ENCODE results near the gene UBE2E1.

UBE2E1 gene

DNA sequence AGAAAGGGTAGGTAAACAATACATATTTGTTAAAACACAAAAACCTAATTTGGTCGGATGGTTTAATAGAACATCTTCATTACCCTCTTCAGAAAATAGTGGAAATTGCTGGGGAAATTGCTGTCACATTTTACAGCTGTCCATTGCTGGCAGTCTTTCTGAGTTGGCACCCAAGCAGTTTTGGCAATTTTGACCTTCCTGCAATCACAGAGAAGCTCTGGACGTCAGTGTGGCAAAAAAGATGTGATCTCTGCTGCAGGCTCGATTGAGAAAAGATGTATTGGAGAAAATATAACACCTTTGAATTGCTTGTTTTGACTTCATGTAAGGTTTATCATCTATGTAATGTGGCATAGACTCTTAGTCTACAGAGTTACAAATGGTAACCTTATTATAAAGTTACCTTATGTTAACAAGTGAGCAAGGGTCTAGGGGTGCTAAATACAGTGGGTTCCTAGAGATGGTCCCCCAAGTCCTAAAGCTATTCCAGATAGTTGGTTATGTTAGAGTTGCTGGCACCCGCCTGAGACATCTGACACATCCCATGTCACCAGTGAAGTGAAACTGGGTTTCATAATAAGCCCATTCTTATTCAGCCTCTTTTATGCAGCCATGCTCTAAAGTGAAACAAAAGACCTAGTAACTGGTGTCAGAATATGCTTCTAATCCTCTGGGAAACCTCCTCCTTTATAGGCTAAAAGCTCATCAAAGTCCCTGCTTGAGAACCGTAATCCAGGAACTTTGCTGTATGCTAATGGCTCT lies 14.0 kb downstream of the UBE2E1 start:
- DNase-seq (ENCODE audit: low read depth), result no peak
- H3K4me3 ChIP-seq (ENCODE audit: low read length), result no peak overlapping the region
- TF ChIP-seq, protein P1, sequence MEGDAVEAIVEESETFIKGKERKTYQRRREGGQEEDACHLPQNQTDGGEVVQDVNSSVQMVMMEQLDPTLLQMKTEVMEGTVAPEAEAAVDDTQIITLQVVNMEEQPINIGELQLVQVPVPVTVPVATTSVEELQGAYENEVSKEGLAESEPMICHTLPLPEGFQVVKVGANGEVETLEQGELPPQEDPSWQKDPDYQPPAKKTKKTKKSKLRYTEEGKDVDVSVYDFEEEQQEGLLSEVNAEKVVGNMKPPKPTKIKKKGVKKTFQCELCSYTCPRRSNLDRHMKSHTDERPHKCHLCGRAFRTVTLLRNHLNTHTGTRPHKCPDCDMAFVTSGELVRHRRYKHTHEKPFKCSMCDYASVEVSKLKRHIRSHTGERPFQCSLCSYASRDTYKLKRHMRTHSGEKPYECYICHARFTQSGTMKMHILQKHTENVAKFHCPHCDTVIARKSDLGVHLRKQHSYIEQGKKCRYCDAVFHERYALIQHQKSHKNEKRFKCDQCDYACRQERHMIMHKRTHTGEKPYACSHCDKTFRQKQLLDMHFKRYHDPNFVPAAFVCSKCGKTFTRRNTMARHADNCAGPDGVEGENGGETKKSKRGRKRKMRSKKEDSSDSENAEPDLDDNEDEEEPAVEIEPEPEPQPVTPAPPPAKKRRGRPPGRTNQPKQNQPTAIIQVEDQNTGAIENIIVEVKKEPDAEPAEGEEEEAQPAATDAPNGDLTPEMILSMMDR (conservative IDR thresholded peaks at IDR 0.05; ENCODE audit: low read length), result no peak

- DNase-seq (ENCODE audit: low read depth), result no peak
- TF ChIP-seq, protein P1 (conservative IDR thresholded peaks at IDR 0.05; ENCODE audit: low read length), result no peak
- H3K4me3 ChIP-seq (ENCODE audit: low read length), result no peak overlapping the region
Measured at GRCh38 chr3:23820888-23821287, 15.1 kb downstream of the UBE2E1 start.

DNA sequence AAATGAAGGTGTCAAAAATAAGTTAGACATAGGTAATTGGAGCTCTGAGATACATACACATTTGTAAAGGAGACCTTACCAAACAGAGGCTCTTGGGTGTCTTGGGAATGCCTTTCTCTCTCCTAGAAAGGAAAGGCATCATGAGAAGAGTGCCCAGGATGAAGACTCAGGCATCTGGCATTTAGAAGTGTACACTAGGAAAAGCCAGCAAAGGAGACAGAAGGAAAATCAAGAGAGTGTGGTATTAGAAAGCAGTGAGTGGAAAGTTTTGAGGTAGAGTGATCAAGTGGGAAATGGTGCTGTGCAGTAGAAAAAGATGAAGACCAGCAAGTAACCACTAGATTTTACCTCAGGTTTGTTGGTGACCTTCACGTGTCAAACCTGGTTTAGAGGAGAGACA lies 16.1 kb downstream of the UBE2E1 start:
- no peak overlapping the region for H3K4me3 ChIP-seq (ENCODE audit: low read length)
- no peak for DNase-seq (ENCODE audit: low read depth)
- TF ChIP-seq, protein P1 (conservative IDR thresholded peaks at IDR 0.05; ENCODE audit: low read length), result no peak

- no peak for DNase-seq (ENCODE audit: low read depth)
- no peak overlapping the region for H3K4me3 ChIP-seq (ENCODE audit: low read length)
- TF ChIP-seq, protein P1 (conservative IDR thresholded peaks at IDR 0.05; ENCODE audit: low read length), result no peak
Measured at GRCh38 chr3:23822559-23822958, 16.8 kb downstream of the UBE2E1 start.

GRCh38 chr3:23823620-23824019 lies 17.9 kb downstream of the UBE2E1 start:
- DNase-seq (ENCODE audit: low read depth), result no peak
- no peak overlapping the region for H3K4me3 ChIP-seq (ENCODE audit: low read length)
- TF ChIP-seq, protein P1 (conservative IDR thresholded peaks at IDR 0.05; ENCODE audit: low read length), result no peak

GRCh38 chr3:23824699-23825444 lies 19.1 kb downstream of the UBE2E1 start:
- TF ChIP-seq, protein P1 (conservative IDR thresholded peaks at IDR 0.05; ENCODE audit: low read length), result no peak
- DNase-seq (ENCODE audit: low read depth), result no peak
- H3K4me3 ChIP-seq (ENCODE audit: low read length), result no peak overlapping the region

GRCh38 chr3:23825802-23826201 lies 20.0 kb downstream of the UBE2E1 start:
- DNase-seq (ENCODE audit: low read depth), result no peak
- TF ChIP-seq, protein P1 (conservative IDR thresholded peaks at IDR 0.05; ENCODE audit: low read length), result no peak
- H3K4me3 ChIP-seq (ENCODE audit: low read length), result no peak overlapping the region

All from AG10803 (cell line).